GM18873 (cell line): ENCODE measurements around the gene THADA.

Experiments
- ATAC-seq: cut with Tn5 transposase; IDR thresholded peaks from one replicate; pipeline ENCODE4 v1.9.1; 2021; ENCODE audit warnings: mild to moderate bottlenecking, moderate library complexity, moderate number of reproducible peaks; ENCODE audit not compliant: unreplicated experiment, low FRiP score

Gene THADA

GRCh38 chr2:43515248-43515647 lies 80.6 kb downstream of the THADA start:
- no peak for ATAC-seq

- ATAC-seq = no peak
These were observed 82.0 kb downstream of the THADA start for GRCh38 chr2:43513796-43514195.

GRCh38 chr2:43513216-43513615 lies 82.6 kb downstream of the THADA start:
- ATAC-seq = peak; percentile 59

DNA sequence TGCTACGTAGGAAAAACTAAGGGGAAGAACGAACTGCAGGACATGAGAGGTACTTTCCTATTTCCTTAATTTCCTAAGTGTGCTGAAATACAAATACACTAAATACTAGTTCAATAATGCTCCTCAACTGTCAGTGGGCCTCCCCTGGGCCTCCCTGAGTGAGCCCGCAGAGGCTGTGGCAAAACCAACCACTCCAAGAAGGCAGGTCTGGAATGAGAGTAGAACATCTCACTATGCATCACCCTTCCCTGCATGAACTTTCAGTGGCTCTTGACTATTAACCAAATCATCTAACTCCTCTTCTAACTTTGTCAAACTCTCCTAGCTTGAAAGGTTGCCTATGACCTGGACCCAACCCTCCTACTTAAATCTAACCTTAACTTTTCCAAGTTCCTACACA lies 84.6 kb downstream of the THADA start:
- ATAC-seq = no peak

- no peak for ATAC-seq
These were observed 86.0 kb downstream of the THADA start for GRCh38 chr2:43509886-43510285.

GRCh38 chr2:43508209-43508608 lies 87.6 kb downstream of the THADA start:
- ATAC-seq = no peak

DNA sequence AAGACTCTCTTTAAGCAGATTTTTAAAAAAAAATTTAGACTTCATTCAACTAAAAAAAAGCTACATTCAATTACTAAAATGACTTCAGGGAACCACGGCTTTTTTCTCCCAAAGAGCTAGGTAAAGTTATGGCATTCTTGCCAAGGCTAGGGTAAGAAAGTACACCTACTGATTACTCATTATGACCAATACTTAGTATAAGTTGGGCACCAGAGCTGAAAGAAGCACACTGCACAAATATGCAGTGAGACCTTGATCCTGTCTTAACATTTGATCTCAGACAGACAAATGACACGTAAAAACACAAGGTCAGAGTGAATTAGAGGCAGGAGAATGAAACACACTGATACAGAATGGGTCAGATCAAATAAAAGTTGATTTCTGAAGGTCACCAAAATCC lies 88.7 kb downstream of the THADA start:
- no peak for ATAC-seq

DNA sequence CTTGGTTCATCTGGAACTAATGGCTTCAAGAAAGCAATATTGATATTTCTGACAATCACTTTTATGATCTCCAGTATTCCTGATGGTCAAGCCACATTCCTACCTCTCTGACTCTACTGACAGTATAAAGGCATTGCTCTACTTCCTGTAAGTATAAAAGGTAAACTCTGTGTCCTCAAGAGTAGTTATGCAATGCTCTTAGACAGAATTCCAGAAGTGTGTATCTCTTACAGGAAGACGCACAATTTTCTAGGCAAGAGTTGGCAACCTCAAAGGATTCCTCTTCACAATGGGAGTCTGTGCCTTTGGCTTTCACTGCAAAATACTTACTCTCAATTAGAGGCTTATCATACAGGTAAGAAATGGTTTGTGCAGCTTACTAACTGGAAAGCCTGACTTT lies 100.1 kb downstream of the THADA start:
- no peak for ATAC-seq

- ATAC-seq = no peak
These were observed 101.9 kb downstream of the THADA start for GRCh38 chr2:43493954-43494353.

GRCh38 chr2:43491065-43491639 lies 104.7 kb downstream of the THADA start:
- ATAC-seq = no peak

DNA sequence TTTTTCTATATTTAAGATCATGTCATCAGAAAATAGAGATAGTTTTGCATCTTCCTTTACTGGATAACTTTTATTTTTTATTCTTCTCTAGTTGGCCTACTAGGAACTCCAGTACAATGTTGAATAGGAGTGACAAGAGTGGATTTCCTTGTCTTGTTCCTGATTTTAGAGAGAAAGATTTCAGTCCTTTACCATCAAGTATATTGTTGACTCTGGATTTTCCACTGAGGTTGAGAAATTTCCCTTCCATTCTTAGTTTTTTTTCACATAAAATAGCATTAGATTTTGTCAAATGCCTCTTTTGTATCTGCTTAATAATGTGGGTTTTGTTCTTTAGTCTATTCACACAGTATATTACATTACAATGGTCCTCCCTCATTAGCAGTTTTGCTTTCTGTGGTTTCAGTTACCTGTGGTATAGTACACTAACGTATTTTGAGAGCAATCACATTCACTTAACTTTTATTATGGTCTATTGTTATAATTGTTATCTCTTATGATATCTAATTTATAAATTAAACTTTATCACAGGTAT lies 105.5 kb downstream of the THADA start:
- ATAC-seq = no peak

GRCh38 chr2:43488737-43489136 lies 107.1 kb downstream of the THADA start:
- ATAC-seq = no peak

DNA sequence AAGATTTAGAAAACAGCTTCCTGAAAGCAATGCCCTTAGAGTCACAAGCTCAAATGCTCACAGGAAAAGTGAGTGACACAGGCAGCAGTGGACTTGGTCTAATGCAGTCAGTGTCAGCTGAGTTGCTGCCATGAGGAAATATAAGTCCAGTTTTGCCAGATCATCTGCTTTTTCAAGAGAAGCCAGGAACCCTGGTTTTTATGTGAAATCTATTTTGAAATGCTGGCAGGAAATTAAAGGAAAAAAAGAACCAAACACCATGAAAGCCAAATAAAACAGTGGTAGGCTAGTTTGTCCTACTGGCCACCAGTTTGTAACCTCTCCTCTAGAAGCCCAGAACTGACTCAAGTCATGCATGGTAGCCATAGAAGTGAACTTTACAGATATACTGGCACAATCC lies 109.2 kb downstream of the THADA start:
- no peak for ATAC-seq

DNA sequence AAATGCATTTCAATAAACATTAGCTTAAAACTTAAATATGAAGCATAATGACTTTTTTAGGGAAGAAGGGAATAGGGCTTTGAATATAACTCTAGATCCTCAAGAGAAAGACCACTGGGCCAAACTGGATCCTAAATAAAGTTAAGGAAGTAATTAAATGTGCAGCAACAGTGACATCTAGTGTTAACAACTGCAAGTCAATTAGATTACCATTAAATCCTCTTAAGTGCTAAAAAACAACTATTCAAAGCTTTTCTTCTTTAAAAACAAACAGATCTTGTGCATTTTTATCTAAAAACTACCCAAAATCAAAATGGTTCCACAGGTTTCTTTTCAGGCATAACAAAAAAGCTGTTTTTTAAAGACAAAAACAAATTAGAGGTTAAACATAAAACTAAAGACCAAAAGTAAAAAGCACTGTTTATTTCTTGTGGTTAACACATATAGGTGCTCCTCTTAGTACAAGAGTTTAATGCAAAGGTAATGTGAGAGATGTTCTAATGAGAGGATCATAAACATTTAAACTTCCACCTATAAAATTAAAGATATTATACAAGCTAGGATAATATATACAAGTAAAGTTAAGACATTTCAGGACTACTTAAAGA lies 111.4 kb downstream of the THADA start:
- no peak for ATAC-seq

DNA sequence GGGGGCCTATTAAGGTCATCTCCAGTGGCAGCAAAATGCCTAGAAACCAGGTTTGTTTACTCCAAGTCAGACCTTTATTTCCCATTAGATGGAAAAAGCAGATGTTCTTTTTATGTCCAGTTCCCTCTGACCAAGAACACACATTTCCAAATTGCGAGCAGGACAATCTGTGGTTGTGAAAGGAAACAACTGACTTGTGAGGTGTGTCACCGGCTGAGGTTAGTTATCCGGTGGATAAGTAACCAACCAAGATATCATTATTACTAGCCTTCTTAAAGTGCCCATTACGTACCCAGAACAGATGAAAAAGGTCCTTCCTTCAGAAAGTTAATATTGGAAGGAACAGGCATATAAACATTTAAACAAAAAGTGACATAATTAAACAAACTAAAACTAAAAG lies 112.9 kb downstream of the THADA start:
- ATAC-seq = peak; percentile 62

DNA sequence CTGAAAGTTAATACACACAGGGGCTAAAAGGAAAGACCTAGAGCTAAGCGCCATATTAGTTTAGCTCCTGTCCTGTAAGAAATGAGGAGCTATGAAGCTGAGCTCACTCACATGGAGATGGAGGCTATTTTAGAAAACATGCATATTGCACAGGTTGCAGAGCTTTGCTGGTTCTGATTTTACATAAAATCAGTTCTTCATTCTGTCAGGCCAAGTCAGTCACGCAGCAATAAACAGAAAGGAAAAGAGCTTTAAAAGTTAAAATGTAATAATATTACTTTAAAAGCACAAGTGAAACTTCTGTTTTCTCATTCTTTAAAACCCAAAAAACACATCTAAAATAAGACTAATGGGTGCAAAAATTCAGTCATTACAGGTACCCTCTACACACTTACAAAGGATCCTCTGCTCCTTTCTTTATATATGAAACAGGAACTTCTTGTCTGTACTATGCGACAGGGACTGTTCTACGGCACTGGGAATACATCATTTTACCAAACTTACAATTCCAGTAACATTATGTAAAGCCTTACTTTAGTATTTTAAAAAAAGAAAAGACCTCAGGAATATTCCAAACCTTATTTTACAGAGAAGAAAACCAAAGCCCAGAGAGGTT lies 113.8 kb downstream of the THADA start:
- ATAC-seq = no peak

GRCh38 chr2:43480874-43481273 lies 115.0 kb downstream of the THADA start:
- ATAC-seq = no peak

DNA sequence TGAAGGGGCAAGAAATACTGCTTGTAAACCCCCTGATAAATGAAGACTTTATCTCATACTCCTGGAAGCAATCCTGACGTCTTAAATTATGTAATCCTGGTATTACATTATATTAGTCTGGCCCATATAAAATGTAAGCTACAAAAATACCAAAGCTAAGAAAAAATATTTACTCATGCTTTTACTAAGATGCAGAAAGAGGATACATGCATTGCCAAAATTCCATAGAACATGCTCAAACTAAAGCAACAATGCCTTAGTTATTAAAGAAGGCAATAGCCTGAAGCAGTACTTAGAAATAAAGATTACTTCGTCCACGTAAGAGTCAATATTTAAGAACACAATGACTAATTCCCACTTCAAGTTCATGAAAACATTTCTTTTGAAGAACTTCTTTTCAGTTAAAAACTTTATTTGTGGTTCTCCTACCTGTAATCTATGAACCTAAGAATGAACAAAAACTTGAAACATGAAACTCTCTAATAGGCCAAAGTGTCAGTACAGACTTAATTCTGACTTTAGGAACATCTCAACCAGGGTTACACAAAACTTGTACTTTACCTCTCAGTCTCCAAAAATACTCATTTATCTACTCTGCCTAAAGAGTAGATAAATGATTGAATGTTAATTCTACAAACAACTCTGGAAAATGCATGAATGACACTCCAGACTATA lies 117.3 kb downstream of the THADA start:
- no peak for ATAC-seq

DNA sequence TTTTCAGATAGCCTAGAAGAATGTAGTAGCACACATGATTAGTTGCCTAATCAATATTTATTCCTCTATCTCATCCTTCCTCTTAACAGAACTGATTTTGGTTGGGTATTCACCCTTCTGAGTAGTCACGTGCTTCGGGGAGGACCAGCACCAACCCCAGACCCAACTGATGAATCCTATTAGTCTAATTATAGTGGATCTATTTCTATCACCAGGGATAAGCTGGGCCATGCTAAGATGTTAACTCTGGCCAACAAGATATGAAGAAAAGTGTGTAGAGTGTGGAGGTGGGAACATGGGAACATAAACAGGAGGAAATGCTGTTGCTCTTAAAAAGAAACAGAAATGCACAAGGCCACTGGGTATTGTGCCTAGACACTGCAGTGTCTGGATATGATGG lies 119.9 kb downstream of the THADA start:
- ATAC-seq = no peak

GRCh38 chr2:43475137-43475846 lies 120.5 kb downstream of the THADA start:
- ATAC-seq = no peak

DNA sequence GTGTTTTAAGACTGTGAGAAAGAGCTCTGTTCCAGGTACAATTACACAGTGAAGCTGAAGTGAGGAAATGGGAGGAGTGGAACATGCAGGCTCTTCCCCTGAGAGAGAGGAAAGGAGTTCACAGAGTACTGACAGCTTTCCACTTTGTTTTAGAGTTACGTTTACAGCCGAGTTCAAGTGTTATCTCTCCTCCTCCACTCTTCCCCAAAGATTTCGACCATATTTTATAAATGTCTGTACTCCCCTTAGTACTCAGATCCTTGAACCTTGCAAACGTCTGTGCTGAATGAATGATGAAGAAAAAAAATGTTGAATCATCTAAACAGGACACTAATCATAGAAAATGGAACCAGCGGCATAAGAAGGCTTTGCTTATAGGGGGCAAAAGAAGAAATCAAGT lies 121.6 kb downstream of the THADA start:
- ATAC-seq = no peak
